BE2C (cell line): ENCODE measurements around the gene PCNX1.

Experiments
- DNase-seq: peaks from one replicate; pipeline ENCODE4 v3.0.0-alpha.2; 2020
- H3K27me3 ChIP-seq: fragments of 250-450 bp; sonication (Bioruptor Pico); 2 replicates; pipeline ENCODE4 v1.5.1; 2020; ENCODE audit warnings: mild to moderate bottlenecking
- H3K36me3 ChIP-seq: fragments of 250-450 bp; sonication (Bioruptor Pico); 2 replicates; pipeline ENCODE4 v1.5.1; 2020; ENCODE audit warnings: mild to moderate bottlenecking
- H3K4me1 ChIP-seq: fragments of 250-450 bp; sonication (Bioruptor Pico); 2 replicates; pipeline ENCODE4 v1.5.1; 2020
- H3K4me3 ChIP-seq: 2 replicates; pipeline ENCODE4 v1.5.1; 2011; ENCODE audit warnings: low read depth, low read length
- H3K9me3 ChIP-seq: fragments of 250-450 bp; sonication (Bioruptor Pico); 2 replicates; pipeline ENCODE4 v1.5.1; 2020
- TF ChIP-seq, protein P1 (sequence below): IDR thresholded peaks from 2 replicates; pipeline ENCODE4 v1.5.1; 2012; ENCODE audit warnings: mild to moderate bottlenecking, low read depth, low read length

PCNX1 gene

DNA sequence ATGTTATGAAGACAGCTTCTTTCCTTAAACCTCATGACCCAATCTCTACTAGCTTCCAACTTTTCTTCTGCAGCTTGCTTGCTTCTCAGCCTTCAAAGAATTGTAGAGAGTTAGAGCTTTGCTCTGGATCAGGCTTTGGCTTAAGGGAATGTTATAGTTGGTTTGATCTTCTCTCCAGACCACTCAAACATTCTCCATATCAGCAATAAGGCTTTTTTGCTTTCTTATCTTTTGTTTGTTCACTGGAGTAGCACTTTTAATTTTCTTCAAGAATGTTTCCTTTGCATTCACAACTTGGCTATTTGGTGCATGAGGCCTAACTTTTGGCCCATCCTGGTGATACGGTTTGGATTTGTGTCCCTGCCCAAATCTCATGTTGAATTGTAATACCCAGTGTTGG, 163.8 kb downstream of the PCNX1 start:
- DNase-seq: no peak
- no peaks in the 10 kb centered on the region for H3K9me3 ChIP-seq
- no peaks in the 10 kb centered on the region for H3K27me3 ChIP-seq
- TF ChIP-seq, protein P1, sequence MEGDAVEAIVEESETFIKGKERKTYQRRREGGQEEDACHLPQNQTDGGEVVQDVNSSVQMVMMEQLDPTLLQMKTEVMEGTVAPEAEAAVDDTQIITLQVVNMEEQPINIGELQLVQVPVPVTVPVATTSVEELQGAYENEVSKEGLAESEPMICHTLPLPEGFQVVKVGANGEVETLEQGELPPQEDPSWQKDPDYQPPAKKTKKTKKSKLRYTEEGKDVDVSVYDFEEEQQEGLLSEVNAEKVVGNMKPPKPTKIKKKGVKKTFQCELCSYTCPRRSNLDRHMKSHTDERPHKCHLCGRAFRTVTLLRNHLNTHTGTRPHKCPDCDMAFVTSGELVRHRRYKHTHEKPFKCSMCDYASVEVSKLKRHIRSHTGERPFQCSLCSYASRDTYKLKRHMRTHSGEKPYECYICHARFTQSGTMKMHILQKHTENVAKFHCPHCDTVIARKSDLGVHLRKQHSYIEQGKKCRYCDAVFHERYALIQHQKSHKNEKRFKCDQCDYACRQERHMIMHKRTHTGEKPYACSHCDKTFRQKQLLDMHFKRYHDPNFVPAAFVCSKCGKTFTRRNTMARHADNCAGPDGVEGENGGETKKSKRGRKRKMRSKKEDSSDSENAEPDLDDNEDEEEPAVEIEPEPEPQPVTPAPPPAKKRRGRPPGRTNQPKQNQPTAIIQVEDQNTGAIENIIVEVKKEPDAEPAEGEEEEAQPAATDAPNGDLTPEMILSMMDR: no peak
- no peak overlapping the region for H3K4me3 ChIP-seq
- H3K36me3 ChIP-seq: peaks cover 25% of the 10 kb centered on the region
- H3K4me1 ChIP-seq: no peaks in the 10 kb centered on the region

DNA sequence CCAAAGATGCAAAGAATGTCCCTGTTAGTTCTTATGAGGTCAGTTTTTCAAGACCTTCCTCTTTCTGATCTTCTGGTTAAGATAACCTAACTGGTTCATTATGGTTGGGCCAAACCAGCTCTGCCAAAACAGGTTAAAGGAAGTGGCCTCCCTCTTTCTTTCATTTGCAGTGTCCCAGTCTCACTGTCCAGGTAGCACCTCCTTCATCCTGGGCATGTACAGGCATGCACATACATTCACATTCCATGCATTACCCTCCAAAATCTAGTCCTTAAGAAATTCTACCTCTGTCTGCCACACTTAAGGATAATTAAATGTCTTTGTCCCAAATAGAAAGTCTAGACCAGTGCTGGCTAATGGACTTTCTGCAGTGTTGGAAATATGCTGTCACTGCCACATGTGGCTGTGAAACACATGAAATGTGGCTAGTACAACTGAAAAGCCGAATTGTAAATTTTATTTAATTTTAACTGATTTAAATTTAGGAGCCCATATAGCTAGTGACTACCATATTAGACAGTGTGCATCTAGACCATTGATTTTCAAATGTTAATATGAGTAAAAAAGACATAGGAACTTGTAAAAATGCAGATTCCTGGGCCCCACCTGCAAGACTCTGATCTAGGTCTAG, 169.3 kb downstream of the PCNX1 start:
- Histone ChIP-seq H3K4me3 (no peak overlapping the region), H3K27me3 (no peaks in the 10 kb centered on the region), H3K36me3 (peaks cover 52% of the 10 kb centered on the region), H3K4me1 (no peaks in the 10 kb centered on the region), H3K9me3 (no peaks in the 10 kb centered on the region; the same call in 1 of the 2 replicates)
- TF ChIP-seq, protein P1: no peak
- no peak for DNase-seq

DNA sequence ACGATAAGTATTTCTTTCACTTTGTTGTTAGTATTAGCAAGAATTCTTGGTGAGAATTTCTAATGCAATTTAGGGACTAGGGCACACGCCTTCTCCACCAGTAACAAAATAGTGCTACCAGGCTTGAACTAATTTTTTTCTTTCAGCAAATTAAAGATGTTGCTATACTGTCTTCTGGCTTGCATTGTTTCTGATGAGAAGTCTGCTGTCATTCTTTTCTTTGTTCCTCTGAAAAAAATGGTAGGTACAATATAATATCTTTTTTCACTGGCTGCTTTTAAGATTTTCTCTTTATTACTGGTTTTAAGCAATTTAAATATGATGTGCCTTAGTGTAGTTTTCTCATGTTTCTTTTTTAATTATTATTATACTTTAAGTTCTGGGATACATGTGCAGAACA, 171.2 kb downstream of the PCNX1 start:
- Histone ChIP-seq H3K9me3 (no peaks in the 10 kb centered on the region; the same call in 1 of the 2 replicates), H3K4me1 (no peaks in the 10 kb centered on the region), H3K4me3 (no peak overlapping the region), H3K36me3 (peaks cover 46% of the 10 kb centered on the region), H3K27me3 (no peaks in the 10 kb centered on the region)
- TF ChIP-seq, protein P1: no peak
- no peak for DNase-seq

DNA sequence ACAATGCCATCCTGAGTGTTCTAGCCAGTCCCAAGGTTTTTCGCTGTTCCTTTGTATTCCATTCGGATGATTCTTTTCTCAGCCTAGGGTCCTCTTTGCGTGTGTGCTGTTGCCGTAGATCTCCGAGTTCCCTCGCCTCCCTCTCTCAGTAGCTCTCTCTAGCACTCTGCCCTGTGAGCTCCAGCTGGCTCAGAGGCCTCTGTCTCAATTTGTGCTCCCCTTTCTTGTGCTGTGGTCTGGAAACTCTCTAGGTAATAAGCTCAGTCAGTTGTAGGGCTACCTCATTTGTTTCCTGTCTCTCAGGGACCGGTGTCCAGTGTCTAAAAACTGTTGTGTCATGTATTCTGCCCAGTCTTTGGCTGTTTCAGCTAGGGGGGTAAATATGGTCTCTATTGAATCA, 179.3 kb downstream of the PCNX1 start:
- TF ChIP-seq, protein P1: no peak
- no peaks in the 10 kb centered on the region for H3K9me3 ChIP-seq
- DNase-seq: no peak
- H3K27me3 ChIP-seq: no peaks in the 10 kb centered on the region
- H3K4me3 ChIP-seq: no peak overlapping the region
- no peaks in the 10 kb centered on the region for H3K4me1 ChIP-seq
- H3K36me3 ChIP-seq: peaks cover 48% of the 10 kb centered on the region

DNA sequence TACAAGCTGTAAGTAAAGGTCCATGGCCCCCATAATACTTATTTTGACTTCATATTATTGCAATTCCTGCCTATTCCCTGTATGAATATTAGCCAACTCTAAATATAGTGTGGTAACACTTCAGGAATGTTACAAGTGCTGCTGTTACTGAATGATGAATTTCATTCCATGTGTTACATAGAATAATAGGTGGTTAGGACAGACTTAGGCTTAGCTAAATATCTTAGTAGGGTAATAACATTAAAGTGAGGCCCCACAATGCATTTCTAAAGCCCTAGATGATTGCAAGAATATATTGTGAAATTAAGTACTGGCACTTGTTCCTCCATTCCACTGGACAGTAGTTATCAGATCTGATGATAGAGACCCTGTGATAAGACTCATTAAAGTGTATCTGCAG, 182.7 kb downstream of the PCNX1 start:
- Histone ChIP-seq H3K4me3 (no peak overlapping the region), H3K27me3 (no peaks in the 10 kb centered on the region), H3K9me3 (no peaks in the 10 kb centered on the region), H3K36me3 (peaks cover 52% of the 10 kb centered on the region), H3K4me1 (no peaks in the 10 kb centered on the region)
- no peak for DNase-seq
- TF ChIP-seq, protein P1: no peak

DNA sequence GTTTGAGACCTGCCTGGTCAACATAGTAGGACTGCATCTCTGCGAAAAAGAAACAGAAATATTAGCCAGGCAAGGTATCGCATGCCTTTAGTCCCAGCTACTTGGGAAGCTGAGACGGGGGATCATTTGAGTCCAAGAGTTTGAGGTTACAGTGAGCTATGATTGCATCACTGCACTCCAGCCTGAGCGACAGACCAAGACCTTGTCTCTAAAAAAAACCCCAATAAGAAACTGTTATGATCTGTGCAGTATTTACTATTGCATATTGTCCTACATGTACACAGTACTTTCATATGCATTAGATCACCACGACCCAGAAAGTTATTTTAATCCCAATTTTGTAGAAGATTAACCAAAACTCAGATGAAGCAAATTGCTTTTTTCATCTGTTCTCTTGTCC, 187.5 kb downstream of the PCNX1 start:
- TF ChIP-seq, protein P1: no peak
- no peaks in the 10 kb centered on the region for H3K27me3 ChIP-seq
- no peak for DNase-seq

More for the DNA sequence above, 187.5 kb downstream of the PCNX1 start:
- H3K9me3 ChIP-seq: no peaks in the 10 kb centered on the region
- H3K36me3 ChIP-seq: peaks cover 22% of the 10 kb centered on the region
- H3K4me1 ChIP-seq: no peaks in the 10 kb centered on the region
- H3K4me3 ChIP-seq: no peak overlapping the region
